Fibroblast of lung (primary cell): ENCODE measurements around the gene GRAMD4. TPM values are rescaled to one million over a fixed set of nuclear protein-coding genes. Genes with fewer than 3 reads are reported as not detected.

Source experiments
- DNase-seq, 2 donors: peaks; one replicate each; pipeline versions ENCODE4 v3.0.0 to v3.0.0-alpha.2; 2010; ENCODE audit warnings: low read depth in 2 of 2
- H2AFZ ChIP-seq: 2 replicates; pipeline ENCODE4 v1.5.1; 2012; ENCODE audit warnings: low read length, control low read depth, inconsistent platforms
- H3K27ac ChIP-seq: 2 replicates; pipeline ENCODE4 v1.5.1; 2011; ENCODE audit warnings: low read length, control low read depth; ENCODE audit not compliant: insufficient read depth
- H3K27me3 ChIP-seq: 2 replicates; pipeline ENCODE4 v1.5.1; 2011; ENCODE audit warnings: mild to moderate bottlenecking, low read length; ENCODE audit not compliant: control insufficient read depth, insufficient read depth
- H3K36me3 ChIP-seq: 2 replicates; pipeline ENCODE4 v1.5.1; 2011; ENCODE audit warnings: low read length; ENCODE audit not compliant: control insufficient read depth, insufficient read depth
- H3K4me1 ChIP-seq: 2 replicates; pipeline ENCODE4 v1.5.1; 2011; ENCODE audit warnings: low read length; ENCODE audit not compliant: control insufficient read depth, insufficient read depth; ENCODE audit errors: extremely low read depth
- H3K4me2 ChIP-seq: 2 replicates; pipeline ENCODE4 v1.5.1; 2011; ENCODE audit warnings: low read length, control low read depth; ENCODE audit not compliant: insufficient read depth; ENCODE audit errors: extremely low read depth
- H3K4me3 ChIP-seq, 4 experiments: fragments of 200-600 bp in 1 of 4; sonication (generic) in 1 of 4; replicated peaks in 1 of 4; 2 replicates each; pipeline ENCODE4 v1.5.1; 2011 to 2016; ENCODE audit warnings: low read length in 4 of 4, low read depth in 3 of 4, mild to moderate bottlenecking in 3 of 4, control low read depth in 2 of 4, inconsistent platforms in 1 of 4, mixed read lengths in 1 of 4; ENCODE audit not compliant: insufficient read depth in 1 of 4; ENCODE audit errors: control extremely low read depth in 1 of 4
- H3K79me2 ChIP-seq: 2 replicates; pipeline ENCODE4 v1.5.1; 2012; ENCODE audit warnings: mild to moderate bottlenecking, low read length, inconsistent platforms; ENCODE audit not compliant: control insufficient read depth, insufficient read depth
- H3K9ac ChIP-seq: 2 replicates; pipeline ENCODE4 v1.5.1; 2011; ENCODE audit warnings: mild to moderate bottlenecking, low read length, control low read depth; ENCODE audit not compliant: insufficient read depth
- H3K9me3 ChIP-seq: 2 replicates; pipeline ENCODE4 v1.5.1; 2012; ENCODE audit warnings: low read depth, low read length; ENCODE audit not compliant: control insufficient read depth, insufficient read depth
- H4K20me1 ChIP-seq: 2 replicates; pipeline ENCODE4 v1.5.1; 2011; ENCODE audit warnings: low read length; ENCODE audit not compliant: control insufficient read depth, insufficient read depth; ENCODE audit errors: extremely low read depth
- EZH2 ChIP-seq: IDR thresholded peaks from 2 replicates; pipeline ENCODE4 v1.5.1; 2012; ENCODE audit warnings: low read length, control low read depth, mild to moderate bottlenecking; ENCODE audit errors: missing control alignments
- polyA plus RNA-seq, 2 donors: library from polyadenylated mRNA; depleted of rRNA in 1 of 2; stranded (reverse) in 1 of 2; unstranded in 1 of 2; fragments of >200 nt; gene quantifications; 2 replicates each; pipeline ENCODE4 v1.2.1, GENCODE V29; 2011 to 2012; ENCODE audit warnings: missing spikeins in 1 of 2
- total RNA-seq: library from RNA; depleted of rRNA; stranded (reverse); fragments of >200 nt; gene quantifications from 2 replicates; pipeline ENCODE4 v1.2.1, GENCODE V29; 2014
- TF ChIP-seq, protein P1 (sequence below), 2 donors: IDR thresholded peaks in 1 of 2; conservative IDR thresholded peaks in 1 of 2; 1 replicate in 1 of 2; 2 replicates in 1 of 2; pipeline ENCODE4 v1.5.1; 2011 to 2012; ENCODE audit warnings: low read length in 2 of 2, control low read depth in 1 of 2, inconsistent platforms in 1 of 2, low read depth in 1 of 2, mild to moderate bottlenecking in 1 of 2

The GRAMD4 gene
- total and polyA plus RNA-seq, 2 donors (not counting 1 experiment from before 2014, with no cell fraction given), result 7.5 to 37.3 TPM

DNA sequence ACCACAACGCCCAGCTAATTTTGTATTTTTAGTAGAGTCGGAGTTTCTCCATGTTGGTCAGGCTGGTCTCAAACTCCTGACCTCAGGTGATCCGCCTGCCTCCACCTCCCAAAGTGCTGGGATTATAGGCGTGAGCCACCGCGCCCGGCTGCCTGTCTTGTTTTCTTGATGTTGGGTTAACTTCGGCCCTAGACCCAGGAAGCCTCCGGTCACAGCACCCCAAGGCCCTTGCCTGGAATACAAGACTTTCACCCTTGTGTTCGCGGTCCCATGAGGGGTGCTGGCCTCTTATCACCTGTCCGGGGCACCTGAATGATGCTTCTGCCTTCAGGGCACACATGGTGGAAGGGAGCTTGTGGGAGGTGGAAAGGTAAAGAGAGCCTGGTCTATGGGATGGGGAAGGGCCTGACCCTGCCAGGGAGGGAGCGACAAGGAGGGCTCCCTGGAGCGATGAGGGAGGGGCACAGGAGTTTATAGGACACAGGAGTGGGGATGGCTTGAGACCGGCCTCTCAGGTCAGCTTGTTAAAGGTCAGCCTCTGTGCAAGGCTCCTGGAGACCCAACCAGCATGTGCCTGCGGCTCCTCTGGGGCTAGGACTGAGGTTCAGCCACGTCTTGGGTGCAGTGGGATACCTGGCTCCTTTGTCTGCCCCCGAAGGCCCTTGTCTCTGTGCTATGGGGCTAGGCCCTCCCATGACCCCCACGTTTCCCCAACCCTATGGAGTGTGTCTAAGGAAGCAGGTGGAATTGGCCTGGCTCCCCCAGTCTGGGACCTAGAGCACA lies 34.7 kb upstream of the GRAMD4 start:
- H3K27me3 ChIP-seq, result no peaks in the 10 kb centered on the region
- H3K79me2 ChIP-seq, result no peaks in the 10 kb centered on the region
- no peak overlapping the region for H3K4me2 ChIP-seq
- no peak overlapping the region for H3K4me3 ChIP-seq
- H3K9ac ChIP-seq, result no peak overlapping the region
- H3K4me1 ChIP-seq, result no peaks in the 10 kb centered on the region
- H2AFZ ChIP-seq, result no peak overlapping the region
- no peak for DNase-seq
- TF ChIP-seq EZH2, result no peak
- TF ChIP-seq, protein P1, sequence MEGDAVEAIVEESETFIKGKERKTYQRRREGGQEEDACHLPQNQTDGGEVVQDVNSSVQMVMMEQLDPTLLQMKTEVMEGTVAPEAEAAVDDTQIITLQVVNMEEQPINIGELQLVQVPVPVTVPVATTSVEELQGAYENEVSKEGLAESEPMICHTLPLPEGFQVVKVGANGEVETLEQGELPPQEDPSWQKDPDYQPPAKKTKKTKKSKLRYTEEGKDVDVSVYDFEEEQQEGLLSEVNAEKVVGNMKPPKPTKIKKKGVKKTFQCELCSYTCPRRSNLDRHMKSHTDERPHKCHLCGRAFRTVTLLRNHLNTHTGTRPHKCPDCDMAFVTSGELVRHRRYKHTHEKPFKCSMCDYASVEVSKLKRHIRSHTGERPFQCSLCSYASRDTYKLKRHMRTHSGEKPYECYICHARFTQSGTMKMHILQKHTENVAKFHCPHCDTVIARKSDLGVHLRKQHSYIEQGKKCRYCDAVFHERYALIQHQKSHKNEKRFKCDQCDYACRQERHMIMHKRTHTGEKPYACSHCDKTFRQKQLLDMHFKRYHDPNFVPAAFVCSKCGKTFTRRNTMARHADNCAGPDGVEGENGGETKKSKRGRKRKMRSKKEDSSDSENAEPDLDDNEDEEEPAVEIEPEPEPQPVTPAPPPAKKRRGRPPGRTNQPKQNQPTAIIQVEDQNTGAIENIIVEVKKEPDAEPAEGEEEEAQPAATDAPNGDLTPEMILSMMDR (conservative IDR thresholded peaks at IDR 0.05 in 1 of 2, IDR thresholded peaks at IDR 0.05 in 1 of 2; ENCODE audit: low read depth in 1 of 2, low read length in 2 of 2), result no peak
- no peaks in the 10 kb centered on the region for H4K20me1 ChIP-seq
- no peaks in the 10 kb centered on the region for H3K9me3 ChIP-seq
- H3K27ac ChIP-seq, result no peak overlapping the region
- H3K36me3 ChIP-seq, result no peaks in the 10 kb centered on the region

DNA sequence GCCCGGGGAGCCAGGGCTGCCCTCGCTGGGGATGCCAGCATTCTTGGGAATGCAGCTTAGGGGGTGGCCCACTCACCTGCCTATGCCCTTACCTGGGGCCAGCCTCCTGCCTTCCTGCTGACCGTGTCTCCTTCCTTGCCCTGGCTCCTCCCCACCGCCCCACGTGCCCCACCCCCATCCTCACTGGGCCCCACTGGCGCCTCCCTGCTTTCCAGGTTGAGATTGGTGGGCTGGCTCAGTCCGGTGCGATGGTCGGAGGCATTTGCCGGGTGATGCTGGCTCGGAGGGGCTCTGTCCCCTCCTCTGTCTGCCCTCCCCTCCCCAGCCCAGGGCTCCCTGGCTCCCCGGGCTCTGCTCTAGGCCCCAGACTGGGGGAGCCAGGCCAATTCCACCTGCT lies 34.1 kb upstream of the GRAMD4 start:
- H3K4me3 ChIP-seq, result no peak overlapping the region
- H3K36me3 ChIP-seq, result no peaks in the 10 kb centered on the region
- TF ChIP-seq, protein P1 (conservative IDR thresholded peaks at IDR 0.05 in 1 of 2, IDR thresholded peaks at IDR 0.05 in 1 of 2; ENCODE audit: low read depth in 1 of 2, low read length in 2 of 2), result no peak
- TF ChIP-seq EZH2, result no peak
- H3K4me1 ChIP-seq, result no peaks in the 10 kb centered on the region
- H3K9me3 ChIP-seq, result no peaks in the 10 kb centered on the region
- H3K9ac ChIP-seq, result no peak overlapping the region
- no peaks in the 10 kb centered on the region for H3K27me3 ChIP-seq
- H3K27ac ChIP-seq, result no peak overlapping the region
- no peak overlapping the region for H3K4me2 ChIP-seq
- no peaks in the 10 kb centered on the region for H3K79me2 ChIP-seq
- H4K20me1 ChIP-seq, result no peaks in the 10 kb centered on the region
- no peak overlapping the region for H2AFZ ChIP-seq
- DNase-seq, result no peak

- no peaks in the 10 kb centered on the region for H3K9me3 ChIP-seq
- TF ChIP-seq EZH2, result no peak
- TF ChIP-seq, protein P1 (conservative IDR thresholded peaks at IDR 0.05 in 1 of 2, IDR thresholded peaks at IDR 0.05 in 1 of 2; ENCODE audit: low read depth in 1 of 2, low read length in 2 of 2), result no peak
- H3K4me1 ChIP-seq, result no peaks in the 10 kb centered on the region
- no peaks in the 10 kb centered on the region for H3K27me3 ChIP-seq
- no peaks in the 10 kb centered on the region for H3K79me2 ChIP-seq
- H3K4me2 ChIP-seq, result no peak overlapping the region
- H3K9ac ChIP-seq, result no peak overlapping the region
- no peak overlapping the region for H3K4me3 ChIP-seq
- H4K20me1 ChIP-seq, result no peaks in the 10 kb centered on the region
- H2AFZ ChIP-seq, result no peak overlapping the region
- H3K36me3 ChIP-seq, result no peaks in the 10 kb centered on the region
- DNase-seq, result no peak
- no peak overlapping the region for H3K27ac ChIP-seq
These were observed 33.6 kb upstream of the GRAMD4 start for GRCh38 chr22:46586531-46587011.
